DND-41 (cell line): ENCODE measurements around the gene NRXN3.

ENCODE experiments used
- ATAC-seq: fragments of 200-7000 bp; cut with Tn5 transposase; 3 replicates; pipeline ENCODE4 v1.9.1; 2021; ENCODE audit warnings: low read depth; ENCODE audit not compliant: insufficient read depth
- DNase-seq: peaks from one replicate; pipeline ENCODE4 v3.0.0-alpha.2; 2020
- H2AFZ ChIP-seq: 2 replicates; pipeline ENCODE4 v1.6.0; 2012; ENCODE audit warnings: low read depth, low read length
- H3K27ac ChIP-seq: 2 replicates; pipeline ENCODE4 v1.5.1; 2012; ENCODE audit warnings: low read length, inconsistent platforms
- H3K27me3 ChIP-seq: fragments of 200-600 bp; sonication (generic); 2 replicates; pipeline ENCODE4 v1.6.0; 2012; ENCODE audit warnings: low read length, mild to moderate bottlenecking, inconsistent platforms; ENCODE audit not compliant: insufficient read depth, poor library complexity
- H3K36me3 ChIP-seq: 2 replicates; pipeline ENCODE4 v1.5.1; 2012; ENCODE audit warnings: low read length, inconsistent platforms; ENCODE audit not compliant: insufficient read depth
- H3K4me1 ChIP-seq: 2 replicates; pipeline ENCODE4 v1.5.1; 2012; ENCODE audit warnings: mild to moderate bottlenecking, low read length; ENCODE audit not compliant: insufficient read depth
- H3K4me2 ChIP-seq: 2 replicates; pipeline ENCODE4 v1.6.0; 2012; ENCODE audit warnings: mild to moderate bottlenecking, moderate library complexity, low read length, inconsistent platforms; ENCODE audit not compliant: insufficient read depth
- H3K4me3 ChIP-seq, 2 experiments: fragments of 200-600 bp in 1 of 2; shearing (Covaris generic) in 1 of 2; 2 replicates each; pipeline ENCODE4 v1.5.1; 2012 to 2016; ENCODE audit warnings: inconsistent platforms in 2 of 2, low read length in 2 of 2, mild to moderate bottlenecking in 2 of 2, low read depth in 1 of 2, moderate library complexity in 1 of 2
- H3K79me2 ChIP-seq: 2 replicates; pipeline ENCODE4 v1.6.0; 2012; ENCODE audit warnings: low read length, inconsistent platforms; ENCODE audit not compliant: insufficient read depth
- H3K9ac ChIP-seq: 2 replicates; pipeline ENCODE4 v1.6.0; 2012; ENCODE audit warnings: low read depth, mild to moderate bottlenecking, inconsistent platforms, low read length, moderate library complexity
- H3K9me3 ChIP-seq: 2 replicates; pipeline ENCODE4 v1.5.1; 2012; ENCODE audit warnings: low read length, moderate library complexity, mild to moderate bottlenecking, inconsistent platforms; ENCODE audit not compliant: insufficient read depth, severe bottlenecking
- H4K20me1 ChIP-seq: 2 replicates; pipeline ENCODE4 v1.6.0; 2012; ENCODE audit warnings: low read length; ENCODE audit not compliant: insufficient read depth
- EZH2 ChIP-seq: IDR thresholded peaks from 3 replicates; pipeline ENCODE4 v1.6.1; 2012; ENCODE audit warnings: borderline replicate concordance, low read depth, mild to moderate bottlenecking, moderate library complexity, low read length, inconsistent platforms; ENCODE audit not compliant: severe bottlenecking
- TF ChIP-seq, protein P1 (sequence below): IDR thresholded peaks from 2 replicates; pipeline ENCODE4 v1.5.1; 2012; ENCODE audit warnings: borderline replicate concordance, low read length, moderate library complexity, mild to moderate bottlenecking; ENCODE audit not compliant: poor library complexity, severe bottlenecking; ENCODE audit errors: extremely low read depth

The NRXN3 gene

DNA sequence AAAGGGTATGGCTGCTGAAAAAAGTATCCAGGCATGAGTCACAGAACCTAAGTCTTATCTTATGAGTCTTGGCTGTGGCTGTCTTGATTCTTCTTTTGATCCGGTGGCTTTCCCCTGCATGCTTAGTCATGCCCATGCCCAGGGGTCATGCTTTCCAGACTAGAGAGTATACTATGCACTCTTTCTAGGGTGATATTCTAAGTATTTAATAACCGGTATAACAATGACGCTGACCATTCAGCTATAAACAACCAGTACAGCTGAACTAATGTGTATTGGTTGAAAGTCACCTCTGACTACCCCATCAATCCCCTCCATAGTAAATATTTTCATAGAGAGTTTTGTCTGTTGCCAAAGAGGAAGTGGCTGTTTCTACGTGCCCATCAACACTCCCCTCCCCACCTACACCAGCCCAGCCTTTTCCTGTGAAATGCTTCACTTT lies 34.7 kb upstream of the NRXN3 start:
- DNase-seq = no peak
- no peak overlapping the region for H3K4me3 ChIP-seq
- no peaks in the 10 kb centered on the region for H3K79me2 ChIP-seq
- no peak overlapping the region for H2AFZ ChIP-seq
- no peak overlapping the region for H3K9ac ChIP-seq
- TF ChIP-seq EZH2 = no peak
- TF ChIP-seq, protein P1, sequence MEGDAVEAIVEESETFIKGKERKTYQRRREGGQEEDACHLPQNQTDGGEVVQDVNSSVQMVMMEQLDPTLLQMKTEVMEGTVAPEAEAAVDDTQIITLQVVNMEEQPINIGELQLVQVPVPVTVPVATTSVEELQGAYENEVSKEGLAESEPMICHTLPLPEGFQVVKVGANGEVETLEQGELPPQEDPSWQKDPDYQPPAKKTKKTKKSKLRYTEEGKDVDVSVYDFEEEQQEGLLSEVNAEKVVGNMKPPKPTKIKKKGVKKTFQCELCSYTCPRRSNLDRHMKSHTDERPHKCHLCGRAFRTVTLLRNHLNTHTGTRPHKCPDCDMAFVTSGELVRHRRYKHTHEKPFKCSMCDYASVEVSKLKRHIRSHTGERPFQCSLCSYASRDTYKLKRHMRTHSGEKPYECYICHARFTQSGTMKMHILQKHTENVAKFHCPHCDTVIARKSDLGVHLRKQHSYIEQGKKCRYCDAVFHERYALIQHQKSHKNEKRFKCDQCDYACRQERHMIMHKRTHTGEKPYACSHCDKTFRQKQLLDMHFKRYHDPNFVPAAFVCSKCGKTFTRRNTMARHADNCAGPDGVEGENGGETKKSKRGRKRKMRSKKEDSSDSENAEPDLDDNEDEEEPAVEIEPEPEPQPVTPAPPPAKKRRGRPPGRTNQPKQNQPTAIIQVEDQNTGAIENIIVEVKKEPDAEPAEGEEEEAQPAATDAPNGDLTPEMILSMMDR = no peak
- H3K9me3 ChIP-seq = no peaks in the 10 kb centered on the region
- H3K27me3 ChIP-seq = no peaks in the 10 kb centered on the region
- H3K27ac ChIP-seq = no peak overlapping the region
- no peak for ATAC-seq
- no peaks in the 10 kb centered on the region for H3K36me3 ChIP-seq
- no peaks in the 10 kb centered on the region for H4K20me1 ChIP-seq
- H3K4me2 ChIP-seq = no peak overlapping the region
- H3K4me1 ChIP-seq = no peaks in the 10 kb centered on the region

DNA sequence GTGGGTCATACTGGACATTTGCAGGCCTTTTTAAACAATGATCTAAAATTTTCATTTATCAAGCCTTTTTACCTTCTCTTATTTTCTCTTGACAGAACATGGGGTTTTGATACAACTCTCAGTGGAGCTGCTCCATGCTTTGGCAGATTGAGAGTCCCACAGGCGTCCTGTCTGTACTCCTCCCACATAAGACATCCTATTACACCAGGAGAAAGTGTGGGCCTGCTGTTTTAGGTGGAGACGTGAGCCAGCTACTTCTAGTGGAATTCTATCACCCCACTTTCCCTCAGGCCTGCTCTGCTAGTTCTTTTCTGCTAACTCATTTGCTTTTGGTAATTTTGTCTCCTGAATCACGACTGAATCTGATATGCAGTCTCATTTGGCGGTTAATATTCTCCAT lies 33.5 kb upstream of the NRXN3 start:
- Histone ChIP-seq H3K9me3 (no peaks in the 10 kb centered on the region), H2AFZ (no peak overlapping the region), H3K4me2 (no peak overlapping the region), H3K4me1 (no peaks in the 10 kb centered on the region), H3K27me3 (no peaks in the 10 kb centered on the region), H3K27ac (no peak overlapping the region), H3K36me3 (no peaks in the 10 kb centered on the region), H3K9ac (no peak overlapping the region), H4K20me1 (no peaks in the 10 kb centered on the region), H3K4me3 (no peak overlapping the region), H3K79me2 (no peaks in the 10 kb centered on the region)
- no peak for ATAC-seq
- no peak for DNase-seq
- TF ChIP-seq, protein P1 = no peak
- no peak for TF ChIP-seq EZH2

DNA sequence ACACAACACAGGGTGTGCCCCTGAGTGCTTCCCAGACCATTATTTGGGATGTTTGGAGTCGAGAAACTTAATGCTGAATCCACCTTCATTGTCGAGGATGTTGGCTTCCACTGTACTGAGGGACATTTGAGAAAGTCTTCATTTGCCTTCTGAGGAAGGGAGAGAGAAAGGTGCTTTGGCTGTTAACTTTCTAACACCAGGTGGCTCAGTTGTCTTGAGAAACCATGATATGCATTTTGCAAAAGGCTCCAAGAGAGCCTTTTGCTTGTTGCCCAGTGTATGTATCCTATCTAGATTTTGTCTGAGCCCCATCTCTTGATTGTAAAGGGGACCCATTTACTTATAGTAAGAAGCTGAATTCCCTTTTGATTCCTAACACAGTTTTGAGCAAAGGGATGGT lies 28.6 kb upstream of the NRXN3 start:
- H3K79me2 ChIP-seq = no peaks in the 10 kb centered on the region
- H3K27me3 ChIP-seq = no peaks in the 10 kb centered on the region
- no peak for TF ChIP-seq EZH2
- TF ChIP-seq, protein P1 = no peak
- DNase-seq (no peak), ATAC-seq (no peak)
- H2AFZ ChIP-seq = no peak overlapping the region
- no peaks in the 10 kb centered on the region for H4K20me1 ChIP-seq
- H3K36me3 ChIP-seq = no peaks in the 10 kb centered on the region
- H3K9me3 ChIP-seq = no peaks in the 10 kb centered on the region
- H3K4me3 ChIP-seq = no peak overlapping the region
- no peaks in the 10 kb centered on the region for H3K4me1 ChIP-seq
- no peak overlapping the region for H3K9ac ChIP-seq
- H3K4me2 ChIP-seq = no peak overlapping the region
- H3K27ac ChIP-seq = no peak overlapping the region

DNA sequence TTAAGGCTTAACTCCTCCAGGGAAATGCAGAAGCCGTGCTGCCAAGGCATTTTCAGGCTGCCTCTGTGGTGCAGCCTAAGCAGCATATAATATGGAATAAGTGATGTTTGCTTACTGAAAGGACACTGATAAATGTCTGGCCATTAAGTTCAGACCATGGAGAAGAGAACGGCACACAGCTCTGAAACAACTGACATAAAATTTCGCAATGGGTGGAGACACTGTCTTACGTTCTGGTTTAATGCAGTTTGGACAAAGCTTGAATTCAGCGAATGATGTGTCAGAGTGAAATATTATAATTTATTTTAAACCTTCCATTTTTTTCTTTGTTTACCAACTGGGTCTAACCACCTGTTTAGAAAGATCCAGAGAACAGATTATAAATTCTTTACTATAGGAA lies 27.2 kb upstream of the NRXN3 start:
- Histone ChIP-seq H3K79me2 (no peaks in the 10 kb centered on the region), H3K4me3 (no peak overlapping the region), H2AFZ (no peak overlapping the region), H4K20me1 (no peaks in the 10 kb centered on the region), H3K9ac (no peak overlapping the region), H3K27me3 (no peaks in the 10 kb centered on the region), H3K4me1 (no peaks in the 10 kb centered on the region), H3K9me3 (no peaks in the 10 kb centered on the region), H3K27ac (no peak overlapping the region), H3K36me3 (no peaks in the 10 kb centered on the region), H3K4me2 (no peak overlapping the region)
- no peak for TF ChIP-seq EZH2
- TF ChIP-seq, protein P1 = no peak
- no peak for ATAC-seq
- DNase-seq = no peak
